AG08396 (cell line): Measurements from ENCODE around the gene ATP8B4.

Experiments
- DNase-seq: peaks from one replicate; pipeline ENCODE4 v3.0.0; 2012; ENCODE audit warnings: low spot score, mixed read lengths

Gene ATP8B4

GRCh38 chr15:50064673-50065072 is 54.4 kb downstream of the ATP8B4 start:
- DNase-seq: no peak

- DNase-seq: no peak
Observed at GRCh38 chr15:50063226-50063625, 55.8 kb downstream of the ATP8B4 start.

- DNase-seq: no peak
Observed at GRCh38 chr15:50061503-50061902, 57.5 kb downstream of the ATP8B4 start.

- DNase-seq: no peak
Observed at GRCh38 chr15:50059883-50060282, 59.1 kb downstream of the ATP8B4 start.

- no peak for DNase-seq
Observed at GRCh38 chr15:50059203-50059772, 59.7 kb downstream of the ATP8B4 start.

GRCh38 chr15:50057905-50058639 is 61.0 kb downstream of the ATP8B4 start:
- no peak for DNase-seq

- DNase-seq: no peak
Observed at GRCh38 chr15:50057196-50057595, 61.8 kb downstream of the ATP8B4 start.

- no peak for DNase-seq
Observed at GRCh38 chr15:50055750-50056157, 63.3 kb downstream of the ATP8B4 start.

- peak; percentile 8 for DNase-seq
Observed at GRCh38 chr15:50055332-50055731, 63.7 kb downstream of the ATP8B4 start.

- DNase-seq: no peak
Observed at GRCh38 chr15:50053055-50053856, 65.8 kb downstream of the ATP8B4 start.

GRCh38 chr15:50051811-50052419 is 67.1 kb downstream of the ATP8B4 start:
- peak; percentile 45 for DNase-seq

GRCh38 chr15:50050986-50051743 is 67.9 kb downstream of the ATP8B4 start:
- DNase-seq: no peak

- DNase-seq: peak; percentile 56
Observed at GRCh38 chr15:50049871-50050270, 69.2 kb downstream of the ATP8B4 start.

- no peak for DNase-seq
Observed at GRCh38 chr15:50046867-50047266, 72.2 kb downstream of the ATP8B4 start.

- no peak for DNase-seq
Observed at GRCh38 chr15:50046159-50046558, 72.9 kb downstream of the ATP8B4 start.

GRCh38 chr15:50044904-50045303 is 74.1 kb downstream of the ATP8B4 start:
- DNase-seq: no peak

GRCh38 chr15:50044406-50044805 is 74.6 kb downstream of the ATP8B4 start:
- no peak for DNase-seq

GRCh38 chr15:50042775-50043174 is 76.3 kb downstream of the ATP8B4 start:
- DNase-seq: no peak

- no peak for DNase-seq
Observed at GRCh38 chr15:50030456-50030855, 88.6 kb downstream of the ATP8B4 start.

- DNase-seq: no peak
Observed at GRCh38 chr15:50028326-50028725, 90.7 kb downstream of the ATP8B4 start.

GRCh38 chr15:50024281-50024680 is 94.8 kb downstream of the ATP8B4 start:
- DNase-seq: no peak

- DNase-seq: no peak
Observed at GRCh38 chr15:50018491-50018890, 100.5 kb downstream of the ATP8B4 start.
